Frontal cortex (tissue), 4 donors: ENCODE measurements around the gene CCL16. TPM values are rescaled to one million over a fixed set of nuclear protein-coding genes. Genes with fewer than 3 reads are reported as not detected.
A peak's percentile ranks its signal among the peaks of the same experiment; 100 is the strongest.
"Not testable (repeated sequence)": the region's sequence is repeated elsewhere in the genome, so short reads cannot be mapped to it uniquely, and the experiment has no call there.

Experiments
- DNase-seq, 2 donors: peaks; one replicate each; pipeline ENCODE4 v3.0.0; 2012; ENCODE audit warnings: low spot score in 2 of 2
- FAIRE-seq: peaks from 2 replicates; lab custom pipeline; 2012; peaks lifted over from hg19 to GRCh38; lab: Jason Lieb, UNC
- total RNA-seq: library from RNA; depleted of rRNA; stranded (reverse); fragments of >200 nt; gene quantifications from one replicate; pipeline ENCODE4 v1.2.3, GENCODE V29; 2014
- donor health status: control.
- donor health status: control.
- donor health status: control.

The CCL16 gene
- total RNA-seq, 1 donor from 2014 or later, result not detected

DNA sequence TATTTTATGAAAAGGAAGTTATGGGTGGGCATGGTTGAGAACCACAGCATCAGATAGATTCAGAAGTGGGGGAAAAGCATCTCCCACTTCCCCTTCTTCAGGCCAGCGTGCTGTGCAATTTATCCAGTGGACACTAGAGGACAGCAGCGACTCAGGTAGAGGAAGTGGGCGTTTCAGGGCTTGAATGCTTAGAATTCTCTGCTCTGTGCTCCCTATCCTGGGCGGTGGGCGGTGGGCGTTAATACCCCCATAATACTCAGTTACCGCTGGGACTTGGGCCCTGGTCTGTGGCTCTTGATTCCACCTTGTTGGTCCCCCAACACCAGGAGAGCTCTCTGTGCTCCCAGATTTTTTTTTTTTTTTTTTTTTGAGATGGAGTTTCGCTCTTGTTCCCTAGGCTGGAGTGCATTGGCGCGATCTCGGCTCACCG, 34.1 kb downstream of the CCL16 start:
- no peak for FAIRE-seq

DNA sequence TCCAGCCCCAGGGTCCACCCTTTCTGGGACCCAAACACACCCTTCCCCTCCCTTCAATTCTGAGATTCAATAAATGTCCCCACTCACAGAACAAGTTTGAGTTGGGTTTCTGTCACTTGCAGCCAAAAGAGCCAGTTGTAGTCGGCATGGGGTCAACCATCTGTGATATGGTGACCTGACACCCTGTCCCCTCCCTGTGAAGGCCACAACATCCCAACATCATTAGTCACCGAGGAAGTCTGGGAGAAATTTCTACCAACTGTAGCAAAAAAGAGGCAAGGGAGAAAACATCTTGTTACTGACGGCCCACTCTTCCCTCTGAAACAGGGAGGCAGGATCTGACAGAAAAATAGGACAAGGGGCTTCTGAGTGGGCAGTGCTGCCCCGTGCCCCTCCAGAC, 37.1 kb downstream of the CCL16 start:
- DNase-seq, result no peak
- FAIRE-seq, result no peak

More for the DNA sequence above, 34.1 kb downstream of the CCL16 start:
- DNase-seq, result peak in 1 of 2 donors; percentile 18

DNA sequence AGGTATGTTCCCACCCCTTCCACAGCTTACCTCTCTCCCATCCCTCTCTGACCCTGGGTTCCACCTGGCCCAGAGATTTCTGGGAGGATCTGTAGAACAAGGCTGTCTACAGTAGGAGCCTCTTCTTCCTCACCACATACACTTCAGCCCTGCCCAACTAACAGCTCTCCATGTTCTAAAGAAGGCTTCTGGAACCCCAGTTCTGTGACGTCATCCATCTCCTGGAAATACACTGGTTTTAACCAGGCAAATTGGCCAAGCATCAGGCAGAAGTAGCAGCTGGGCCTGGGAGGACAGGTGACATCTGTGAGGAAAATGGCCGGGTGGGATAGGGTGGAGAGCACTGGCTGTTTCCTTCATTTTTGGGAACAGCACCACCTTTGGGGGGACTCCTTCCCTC, 37.8 kb downstream of the CCL16 start, which contains the start of gene LYZL6:
TSS of gene LYZL6 (minus strand) at position 177 of the 400 bp plus-strand sequence. CDS start 4,357 bp downstream, outside the sequence.
- no peak for FAIRE-seq
- DNase-seq, result no peak

DNA sequence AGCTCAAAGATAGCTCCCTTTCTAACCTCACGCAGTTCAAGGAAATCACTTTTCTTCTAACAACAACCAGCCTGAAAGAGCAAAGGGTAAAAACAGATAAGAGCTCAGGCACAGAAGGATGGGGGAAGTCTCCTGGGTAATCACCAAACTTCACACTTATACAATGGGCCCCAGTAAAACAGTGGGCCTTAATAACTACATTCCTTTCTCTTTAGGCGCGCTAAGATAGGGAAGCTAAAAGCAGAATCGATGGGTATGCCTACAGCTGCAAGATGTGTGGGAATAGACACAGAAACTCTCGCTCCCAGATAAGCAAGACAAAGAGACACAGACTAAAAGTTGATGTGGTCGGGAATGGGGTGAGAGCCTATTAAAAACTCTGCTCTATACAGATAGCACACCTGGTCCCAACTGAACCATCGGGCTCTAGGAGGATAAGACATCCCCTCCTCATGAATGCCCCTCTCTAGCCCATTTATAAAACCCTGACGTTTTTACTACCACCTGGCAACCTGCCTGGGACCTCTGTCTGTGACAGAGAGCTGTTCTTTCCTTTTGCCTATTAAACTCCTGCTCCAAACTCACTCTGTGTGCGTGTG, 38.6 kb downstream of the CCL16 start:
- FAIRE-seq (no peak), DNase-seq (no peak)

GRCh38 chr17:35938492-35938891, 42.8 kb downstream of the CCL16 start:
- not testable (repeated sequence) for DNase-seq, FAIRE-seq

DNA sequence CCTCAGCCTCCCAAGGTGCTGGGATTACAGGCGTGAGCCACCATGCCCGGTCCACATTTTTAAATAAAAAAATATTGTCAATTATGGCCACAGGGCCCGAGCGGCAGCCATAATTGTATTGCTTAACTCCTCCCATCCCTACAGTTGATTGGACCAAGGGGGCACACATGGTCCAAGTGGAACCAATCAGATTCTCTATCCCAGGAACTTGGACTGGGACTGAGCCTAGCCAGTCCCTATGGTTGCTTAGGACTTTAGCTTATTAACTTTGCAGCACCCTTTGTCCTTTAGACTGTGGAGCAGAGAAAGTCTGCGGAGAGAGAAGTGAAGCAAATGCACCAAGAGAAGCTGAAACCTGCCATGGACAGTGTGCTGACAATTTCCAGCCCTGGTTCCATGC, 45.2 kb downstream of the CCL16 start:
- DNase-seq (no peak), FAIRE-seq (no peak)

- DNase-seq (no peak), FAIRE-seq (no peak)
These were observed 46.5 kb downstream of the CCL16 start for GRCh38 chr17:35934760-35935159.

- DNase-seq, result no peak
- FAIRE-seq, result no peak
These were observed 48.7 kb downstream of the CCL16 start for GRCh38 chr17:35932586-35932985.

GRCh38 chr17:35931794-35932425, 49.4 kb downstream of the CCL16 start:
- no peak for DNase-seq
- no peak for FAIRE-seq

DNA sequence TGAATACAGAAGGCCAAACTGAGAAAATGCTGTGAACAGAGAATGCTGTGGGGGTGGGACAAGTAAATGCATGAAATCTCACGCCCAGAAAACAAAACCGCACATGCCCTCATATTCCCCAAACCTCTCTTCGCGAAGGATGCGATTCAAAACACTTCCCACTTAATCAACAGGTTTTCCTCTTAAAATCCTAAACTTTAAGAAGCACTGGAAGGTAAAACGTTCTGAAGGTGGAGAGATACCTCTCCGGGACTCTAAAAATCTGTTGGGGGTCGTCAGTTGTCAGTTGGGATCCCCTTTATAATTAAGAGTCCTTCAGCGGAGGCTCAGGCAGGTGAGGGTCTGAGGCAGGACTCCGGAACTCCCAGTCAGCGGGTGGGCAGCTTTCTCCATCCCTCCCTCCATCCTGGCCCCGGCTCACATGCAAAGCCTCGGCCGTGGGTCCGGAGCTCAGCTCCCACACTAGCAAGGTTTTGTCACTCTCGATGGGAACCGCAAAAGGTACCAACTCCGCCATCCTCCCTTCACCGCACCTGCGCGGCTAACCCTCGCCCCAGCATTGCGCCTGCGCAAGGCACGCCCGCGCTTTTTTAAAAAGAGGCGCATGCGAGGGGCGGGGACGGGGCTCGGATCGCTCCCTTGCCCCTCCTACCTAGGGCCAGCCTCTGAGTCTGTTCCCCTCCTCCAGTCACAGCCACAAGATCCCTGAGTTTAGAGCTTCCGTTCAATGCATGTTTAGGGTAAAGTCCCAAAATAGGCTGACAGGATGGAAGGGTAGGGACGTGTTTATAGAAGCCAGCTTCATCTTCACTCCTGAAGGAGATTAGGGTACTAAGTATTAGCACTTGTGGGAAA, 50.9 kb downstream of the CCL16 start, which contains the start of gene RDM1:
TSS of gene RDM1 (minus strand) at position 563 of the 855 bp plus-strand sequence. CDS start at position 517, 46 bp downstream.
- DNase-seq (peak; percentile 14 to 48), FAIRE-seq (no peak)

GRCh38 chr17:35927714-35928113, 53.6 kb downstream of the CCL16 start:
- no peak for FAIRE-seq
- no peak for DNase-seq

Other genes with a start within 250 kb of the CCL16 start
- gene RASL10B, start 249.9 kb downstream of the CCL16 start, total RNA-seq, result 6.9 TPM
- under 0.01 TPM for gene GAS2L2, start 228.3 kb downstream of the CCL16 start, total RNA-seq
- gene C17orf50, start 220.6 kb downstream of the CCL16 start, total RNA-seq, result 0.41 TPM
- gene MMP28, start 185.9 kb downstream of the CCL16 start, total RNA-seq, result 9.4 TPM
- 48.1 TPM for gene TAF15, start 172.0 kb downstream of the CCL16 start, total RNA-seq
- not detected for gene HEATR9, start 112.6 kb downstream of the CCL16 start, total RNA-seq
- gene CCL5, start 101.1 kb downstream of the CCL16 start, total RNA-seq, result not detected
- 0.41 TPM for gene RDM1, start 50.7 kb downstream of the CCL16 start, total RNA-seq
- not detected for gene LYZL6, start 37.8 kb downstream of the CCL16 start, total RNA-seq
- not detected for gene CCL14, start 5.2 kb upstream of the CCL16 start, total RNA-seq
- gene CCL15, start 20.1 kb upstream of the CCL16 start, total RNA-seq, result not detected
- not detected for gene CCL23, start 36.5 kb upstream of the CCL16 start, total RNA-seq
- not detected for gene CCL18, start 82.8 kb upstream of the CCL16 start, total RNA-seq
- 2.0 TPM for gene CCL3, start 108.6 kb upstream of the CCL16 start, total RNA-seq
- gene CCL4, start 122.3 kb upstream of the CCL16 start, total RNA-seq, result 1.2 TPM
- 1.6 TPM for gene TBC1D3B, start 195.1 kb upstream of the CCL16 start, total RNA-seq
- 0.82 TPM for gene CCL3L1, start 215.3 kb upstream of the CCL16 start, total RNA-seq
- 2.4 TPM for gene CCL4L2, start 229.6 kb upstream of the CCL16 start, total RNA-seq